ENCODE data around the gene PRKAG2. TPM values are rescaled to one million over a fixed set of nuclear protein-coding genes. Genes with fewer than 3 reads are reported as not detected.
A peak's percentile ranks its signal among the peaks of the same experiment; 100 is the strongest.

Gene PRKAG2
- total RNA-seq, 1 donor from 2014 or later: 22.6 TPM

DNA sequence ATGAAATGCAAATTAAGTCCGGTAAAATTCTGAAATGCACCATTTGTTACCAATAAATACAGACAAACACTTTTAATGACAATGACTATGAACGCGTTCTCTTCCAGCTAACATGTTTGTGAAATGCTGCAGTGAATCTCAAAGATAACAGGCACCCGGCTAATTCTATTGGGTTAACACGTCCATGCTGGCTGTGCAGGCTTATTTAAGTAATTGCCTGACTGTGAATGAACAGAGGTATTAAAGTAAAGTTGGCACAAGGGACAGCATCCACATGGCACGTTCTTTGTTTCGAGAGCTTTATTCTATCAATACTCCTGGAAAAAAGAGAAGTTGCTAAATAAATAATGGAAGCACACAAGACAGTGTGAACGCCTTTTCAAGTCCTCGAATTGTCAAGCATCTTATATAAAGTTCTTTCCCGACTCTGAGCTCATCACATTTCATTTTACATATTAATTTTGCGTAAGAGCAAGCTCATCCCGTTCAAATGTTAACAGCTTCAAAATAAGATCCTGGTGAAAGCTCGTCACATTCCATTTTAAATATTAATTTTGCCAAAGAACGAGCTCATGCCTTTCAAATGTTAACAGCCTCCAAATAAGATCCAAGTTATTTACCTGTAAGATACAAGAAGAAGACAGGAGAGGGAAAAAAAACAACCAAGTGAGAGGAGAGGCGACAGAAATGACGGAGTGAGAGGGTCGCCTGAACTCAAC lies 245.9 kb downstream of the PRKAG2 start:
- no peak for DNase-seq (ENCODE audit: low read depth)

- DNase-seq (ENCODE audit: low read depth): no peak
Measured at GRCh38 chr7:151630358-151630757, 246.6 kb downstream of the PRKAG2 start.

DNA sequence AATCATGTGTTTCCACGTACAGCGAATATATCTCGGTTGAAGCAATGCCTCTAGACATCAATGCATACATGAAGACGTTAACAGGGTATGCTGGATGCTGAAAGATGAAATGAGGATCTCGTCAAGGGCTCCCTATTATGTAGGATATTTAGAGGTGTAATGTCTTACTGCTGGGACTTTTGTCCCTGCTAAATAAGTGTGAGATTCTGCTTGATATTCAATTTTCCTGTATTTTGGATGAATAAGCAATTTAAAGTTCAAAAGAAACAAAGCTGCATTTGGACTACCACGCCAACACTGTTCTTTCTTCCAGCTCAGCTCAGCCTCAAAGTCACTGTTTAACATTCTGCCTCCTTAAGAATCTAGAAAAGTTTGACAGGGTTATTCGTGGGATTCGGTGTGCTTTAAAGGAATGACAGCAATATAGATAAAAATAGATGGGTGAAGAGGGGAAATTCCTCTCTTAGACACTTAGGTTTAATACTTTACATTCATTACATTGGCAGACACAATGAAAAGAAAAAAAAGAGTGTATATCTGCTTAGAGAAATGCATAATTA lies 247.1 kb downstream of the PRKAG2 start:
- DNase-seq (ENCODE audit: low read depth): no peak

DNA sequence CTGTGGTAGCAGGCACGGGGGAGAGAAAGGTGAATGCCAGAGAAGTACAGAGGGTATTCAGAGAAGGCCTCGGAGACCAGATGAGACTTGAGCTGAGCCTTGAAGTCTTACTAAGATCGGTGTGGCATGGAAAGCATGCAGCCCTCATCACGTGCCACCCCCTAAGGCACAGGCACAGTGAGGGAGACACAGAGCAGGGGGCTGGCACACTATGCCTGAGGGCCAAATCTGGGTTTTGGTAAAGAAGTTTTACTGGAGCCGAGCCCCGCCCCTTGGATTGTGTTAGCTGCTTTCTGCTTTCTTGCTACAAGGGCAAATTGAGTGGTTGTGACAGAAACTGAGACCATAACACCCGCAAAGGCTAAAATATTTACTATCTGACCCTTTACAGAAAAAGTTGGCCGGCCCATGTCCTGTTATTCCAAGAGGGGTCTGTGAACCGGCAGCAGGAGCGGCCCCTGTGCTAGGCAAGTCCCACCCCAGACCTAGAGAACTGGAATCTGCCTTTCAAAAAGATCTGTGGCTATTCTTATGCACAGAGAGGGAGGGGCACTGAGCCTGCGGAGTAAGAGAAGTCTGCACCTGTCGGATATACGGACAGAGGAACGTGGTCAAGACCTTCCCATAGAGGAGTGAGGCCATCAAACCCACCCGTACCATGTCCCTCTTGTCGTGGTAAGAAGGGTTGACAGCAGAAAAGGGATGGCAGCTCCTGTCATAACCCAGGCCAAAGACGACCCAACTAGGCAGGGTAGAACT lies 247.9 kb downstream of the PRKAG2 start:
- DNase-seq (ENCODE audit: low read depth): peak; percentile 68

GRCh38 chr7:151626422-151627115 lies 250.3 kb downstream of the PRKAG2 start:
- peak; percentile 74 for DNase-seq (ENCODE audit: low read depth)

GRCh38 chr7:151625606-151626005 lies 251.3 kb downstream of the PRKAG2 start:
- no peak for DNase-seq (ENCODE audit: low read depth)

- DNase-seq (ENCODE audit: low read depth): no peak
Measured at GRCh38 chr7:151624246-151624928, 252.5 kb downstream of the PRKAG2 start.

GRCh38 chr7:151623766-151624165 lies 253.1 kb downstream of the PRKAG2 start:
- no peak for DNase-seq (ENCODE audit: low read depth)

- no peak for DNase-seq (ENCODE audit: low read depth)
Measured at GRCh38 chr7:151621961-151622360, 255.0 kb downstream of the PRKAG2 start.

- no peak for DNase-seq (ENCODE audit: low read depth)
Measured at GRCh38 chr7:151616443-151617213, 260.3 kb downstream of the PRKAG2 start.

- DNase-seq (ENCODE audit: low read depth): no peak
Measured at GRCh38 chr7:151615784-151616183, 261.1 kb downstream of the PRKAG2 start.

GRCh38 chr7:151615058-151615457 lies 261.9 kb downstream of the PRKAG2 start:
- DNase-seq (ENCODE audit: low read depth): no peak

DNA sequence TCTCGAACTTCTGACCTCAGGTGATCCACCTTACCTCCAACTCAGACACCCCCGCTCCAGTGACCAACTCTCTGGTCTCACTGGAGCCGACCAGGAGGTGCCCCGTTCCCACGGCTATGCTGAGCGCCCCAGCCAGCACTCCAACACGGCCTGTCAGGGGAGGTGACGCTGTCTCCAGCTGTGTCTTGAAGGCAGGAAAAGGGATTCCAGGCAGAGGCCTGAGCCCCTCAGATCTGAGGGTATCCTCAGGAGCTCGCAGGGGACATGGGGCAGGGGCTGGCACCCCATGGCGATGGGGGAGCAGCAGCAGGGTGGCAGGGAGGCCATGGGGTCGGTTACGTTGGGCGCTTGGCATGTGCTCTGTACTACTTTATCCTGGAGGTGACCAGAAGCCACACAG lies 262.9 kb downstream of the PRKAG2 start:
- no peak for DNase-seq (ENCODE audit: low read depth)

DNA sequence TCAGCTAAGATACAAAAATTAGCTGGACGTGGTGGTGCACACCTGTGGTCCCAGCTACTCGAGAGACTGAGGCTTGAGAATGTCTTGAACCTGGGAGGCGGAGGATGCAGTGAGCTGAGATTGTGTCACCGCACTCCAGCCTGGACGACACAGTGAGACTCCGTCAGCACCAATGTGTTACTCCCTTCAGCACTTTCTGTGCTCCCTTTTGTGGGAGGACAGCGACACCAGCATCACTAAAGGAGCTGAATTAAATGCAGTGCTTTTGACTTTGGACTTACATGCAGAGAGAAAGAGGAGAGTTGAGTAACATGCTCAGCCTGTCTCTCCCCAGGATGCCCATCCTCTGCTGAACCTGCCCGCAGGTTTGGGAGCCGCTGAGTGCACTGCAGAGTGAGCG lies 265.0 kb downstream of the PRKAG2 start:
- DNase-seq (ENCODE audit: low read depth): no peak

DNA sequence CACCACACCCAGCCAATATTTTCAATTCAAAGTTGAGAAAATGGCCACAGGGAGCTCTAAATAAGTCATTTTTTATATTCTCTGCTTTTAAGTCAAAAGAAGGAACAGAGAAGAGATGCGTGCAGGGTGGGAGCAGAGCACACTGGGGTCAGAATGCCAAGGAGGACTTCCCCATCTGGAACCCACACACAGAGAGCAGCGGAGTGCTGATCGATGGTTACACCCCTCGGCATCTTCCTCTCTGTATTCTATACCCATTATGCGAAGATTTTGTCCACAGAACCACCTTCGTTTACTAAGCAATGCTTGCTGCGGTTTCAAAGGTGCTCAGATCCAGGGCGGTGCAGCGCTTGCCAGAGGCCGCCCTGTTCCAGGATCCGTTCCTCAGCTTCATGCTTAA lies 265.9 kb downstream of the PRKAG2 start:
- DNase-seq (ENCODE audit: low read depth): no peak

GRCh38 chr7:151608031-151608551 lies 268.8 kb downstream of the PRKAG2 start:
- DNase-seq (ENCODE audit: low read depth): no peak

DNA sequence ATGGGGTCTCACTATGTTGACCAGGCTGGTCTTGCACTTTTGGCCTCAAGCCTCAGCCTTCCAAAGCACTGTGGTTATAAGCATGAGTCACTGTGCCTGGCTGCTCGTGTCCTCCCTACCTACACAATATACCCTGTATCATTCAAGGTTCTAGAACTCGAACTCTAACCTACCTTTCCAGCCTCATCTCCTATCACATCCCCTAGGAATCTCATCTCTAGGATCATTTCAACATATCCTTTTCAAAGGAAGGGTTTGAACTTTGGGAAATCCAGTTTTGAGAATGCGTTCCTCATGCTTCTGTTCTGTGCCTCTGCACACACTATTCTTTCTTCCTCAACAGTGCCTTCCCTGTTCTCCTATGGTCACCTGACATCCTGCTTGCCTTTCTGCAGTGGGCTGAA lies 269.4 kb downstream of the PRKAG2 start:
- no peak for DNase-seq (ENCODE audit: low read depth)

- no peak for DNase-seq (ENCODE audit: low read depth)
Measured at GRCh38 chr7:151603951-151604350, 273.0 kb downstream of the PRKAG2 start.

DNA sequence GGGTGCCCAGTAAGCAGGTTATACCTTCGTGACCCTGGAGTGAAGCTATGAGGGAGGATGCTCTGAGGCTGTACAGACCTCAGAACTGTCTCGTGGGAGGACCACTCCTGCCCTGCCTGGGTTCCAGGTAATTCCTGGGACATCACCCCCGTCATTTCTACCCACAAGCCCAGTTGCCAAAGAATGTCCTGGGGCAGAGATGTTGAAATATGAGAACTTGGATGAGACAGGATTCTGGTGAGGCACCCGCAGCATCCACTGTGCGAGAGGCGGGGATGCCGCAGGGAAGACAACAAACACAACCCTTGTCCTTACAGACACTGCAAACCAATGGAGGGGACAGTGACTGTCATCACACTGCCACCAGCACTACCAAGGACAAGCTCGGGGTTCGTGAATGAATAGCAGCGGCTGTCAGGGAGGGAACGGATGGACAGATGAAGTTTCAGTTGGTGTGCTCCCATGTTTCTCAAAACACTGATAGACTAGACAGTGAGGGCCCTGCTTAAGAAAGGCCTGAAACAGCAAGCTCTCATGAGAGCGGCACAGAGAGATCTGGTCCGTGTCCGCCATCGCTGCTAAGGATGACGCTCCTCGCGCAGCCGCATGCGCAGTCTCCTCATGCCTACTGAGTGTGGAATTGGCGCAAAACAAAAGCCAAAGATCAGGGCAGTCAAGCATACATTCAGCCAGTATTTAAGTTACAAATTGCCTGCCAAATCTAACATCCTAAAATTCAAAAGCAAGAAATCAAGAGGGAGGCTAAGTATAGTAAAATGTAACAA lies 275.2 kb downstream of the PRKAG2 start:
- no peak for DNase-seq (ENCODE audit: low read depth)

Data from myocyte (in vitro differentiated cells).